Activated T-cell treated with anti-CD3 and anti-CD28 coated beads for 1 hour (primary cell): ENCODE data around the gene DRC7.
"Not testable (repeated sequence)": the region's sequence is repeated elsewhere in the genome, so short reads cannot be mapped to it uniquely, and the experiment has no call there.

Source experiments
- DNase-seq: peaks from one replicate; pipeline ENCODE4 v3.0.0-alpha.2; 2020; ENCODE audit warnings: low read depth

Gene DRC7

DNA sequence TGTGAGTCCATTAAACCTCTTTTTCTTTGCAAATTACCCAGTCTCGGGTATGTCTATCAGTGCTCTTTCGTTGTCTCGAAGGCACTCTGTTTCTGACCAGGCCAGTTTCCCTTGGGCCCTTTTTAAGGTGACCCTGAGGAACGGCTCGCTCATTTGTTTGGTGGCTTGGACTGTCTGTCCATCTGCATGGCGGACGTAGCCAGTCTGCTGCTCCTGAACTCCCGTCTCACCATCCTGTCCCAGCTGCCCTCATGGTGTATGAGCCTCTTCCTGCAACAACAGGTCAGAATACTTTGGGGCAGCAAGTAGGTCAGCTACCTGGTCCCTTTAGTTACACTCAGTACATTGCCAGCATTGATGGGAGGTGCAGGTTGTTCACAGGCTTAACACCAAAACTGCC, 19.0 kb downstream of the DRC7 start:
- DNase-seq = no peak

GRCh38 chr16:57714047-57714446, 19.4 kb downstream of the DRC7 start:
- no peak for DNase-seq

DNA sequence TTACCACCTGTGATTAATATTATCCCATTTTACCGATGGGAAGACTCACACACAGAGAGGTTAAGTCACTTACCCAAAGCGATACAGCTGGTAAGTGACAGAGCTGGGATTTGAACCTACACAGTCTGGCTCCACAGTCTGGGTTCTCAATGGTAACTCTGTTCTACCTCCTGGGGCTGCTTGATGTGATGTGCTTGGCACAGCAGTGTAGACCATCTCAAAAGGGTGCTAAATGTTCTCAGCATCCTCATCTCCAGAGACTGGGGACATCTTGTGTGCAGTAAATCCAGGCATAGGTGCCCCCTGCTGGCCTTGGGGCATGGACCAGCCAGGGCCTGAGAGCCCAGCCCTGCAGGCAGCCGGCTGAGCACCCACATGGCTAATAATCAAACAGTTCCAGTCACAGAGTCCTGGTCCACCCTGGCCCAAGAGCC, 25.6 kb downstream of the DRC7 start:
- DNase-seq = peak; percentile 9

GRCh38 chr16:57721356-57722209, 27.0 kb downstream of the DRC7 start:
- DNase-seq = no peak

- no peak for DNase-seq
Measured at GRCh38 chr16:57722210-57722499, 27.5 kb downstream of the DRC7 start.

DNA sequence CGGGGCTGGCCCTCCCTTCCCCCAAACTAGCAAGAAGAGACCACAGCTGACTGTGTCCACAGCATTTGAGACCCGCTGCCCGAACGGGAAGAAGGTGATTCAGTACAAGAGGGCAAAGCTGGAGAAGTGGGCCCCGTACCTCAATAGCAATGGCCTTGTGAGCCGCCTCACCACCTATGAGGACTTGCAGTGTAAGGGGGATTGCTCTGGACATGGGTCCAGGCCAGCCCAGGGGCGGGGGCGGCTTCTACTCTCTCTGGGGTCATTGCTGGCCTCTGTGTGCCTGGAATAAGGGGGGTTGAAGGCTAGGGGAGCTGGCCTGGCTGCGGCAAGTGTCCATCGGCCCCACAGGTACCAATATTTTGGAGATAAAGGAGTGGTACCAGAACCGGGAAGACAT, 28.0 kb downstream of the DRC7 start:
- DNase-seq = no peak

- DNase-seq = no peak
Measured at GRCh38 chr16:57723170-57723569, 28.6 kb downstream of the DRC7 start.

DNA sequence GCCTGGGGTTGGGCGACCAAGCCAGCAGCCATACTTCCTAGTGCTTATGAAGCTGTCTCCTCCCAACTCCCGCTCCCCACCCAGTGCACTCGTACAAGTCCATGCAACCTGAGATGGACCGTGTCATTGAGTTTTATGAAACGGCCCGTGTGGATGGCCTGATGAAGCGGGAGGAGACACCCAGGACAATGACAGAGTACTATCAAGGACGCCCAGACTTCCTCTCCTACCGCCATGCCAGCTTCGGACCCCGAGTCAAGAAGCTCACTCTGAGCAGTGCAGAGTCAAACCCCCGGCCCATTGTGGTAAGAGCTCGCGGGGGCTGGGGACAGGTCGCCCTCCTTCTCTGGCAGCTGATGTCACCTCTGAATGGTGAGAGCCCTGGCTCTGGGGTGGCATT, 29.9 kb downstream of the DRC7 start:
- no peak for DNase-seq

GRCh38 chr16:57725151-57725550, 30.5 kb downstream of the DRC7 start:
- no peak for DNase-seq

DNA sequence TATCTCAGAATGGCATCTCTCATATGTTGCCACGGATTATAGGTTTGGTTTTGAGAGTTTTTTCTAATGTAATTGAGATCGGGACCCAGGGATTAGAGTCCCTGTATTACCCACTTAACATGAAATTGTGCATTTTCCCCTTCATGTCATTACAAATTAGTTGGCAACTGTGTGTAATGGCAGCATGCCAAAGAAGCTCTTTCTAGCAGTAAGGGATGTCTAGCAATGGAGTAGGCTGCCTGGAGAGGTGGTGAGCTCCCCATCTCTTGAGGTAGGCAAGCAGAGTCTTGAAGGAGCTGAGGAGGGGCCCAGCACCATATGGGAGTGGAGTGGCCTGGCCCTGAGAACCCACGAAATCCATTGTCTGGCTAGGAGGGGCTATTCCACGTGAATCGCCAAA, 30.9 kb downstream of the DRC7 start:
- no peak for DNase-seq

GRCh38 chr16:57725976-57726375, 31.4 kb downstream of the DRC7 start:
- no peak for DNase-seq

- DNase-seq = no peak
Measured at GRCh38 chr16:57726433-57726947, 31.9 kb downstream of the DRC7 start.

GRCh38 chr16:57727610-57728009, 33.0 kb downstream of the DRC7 start:
- no peak for DNase-seq

DNA sequence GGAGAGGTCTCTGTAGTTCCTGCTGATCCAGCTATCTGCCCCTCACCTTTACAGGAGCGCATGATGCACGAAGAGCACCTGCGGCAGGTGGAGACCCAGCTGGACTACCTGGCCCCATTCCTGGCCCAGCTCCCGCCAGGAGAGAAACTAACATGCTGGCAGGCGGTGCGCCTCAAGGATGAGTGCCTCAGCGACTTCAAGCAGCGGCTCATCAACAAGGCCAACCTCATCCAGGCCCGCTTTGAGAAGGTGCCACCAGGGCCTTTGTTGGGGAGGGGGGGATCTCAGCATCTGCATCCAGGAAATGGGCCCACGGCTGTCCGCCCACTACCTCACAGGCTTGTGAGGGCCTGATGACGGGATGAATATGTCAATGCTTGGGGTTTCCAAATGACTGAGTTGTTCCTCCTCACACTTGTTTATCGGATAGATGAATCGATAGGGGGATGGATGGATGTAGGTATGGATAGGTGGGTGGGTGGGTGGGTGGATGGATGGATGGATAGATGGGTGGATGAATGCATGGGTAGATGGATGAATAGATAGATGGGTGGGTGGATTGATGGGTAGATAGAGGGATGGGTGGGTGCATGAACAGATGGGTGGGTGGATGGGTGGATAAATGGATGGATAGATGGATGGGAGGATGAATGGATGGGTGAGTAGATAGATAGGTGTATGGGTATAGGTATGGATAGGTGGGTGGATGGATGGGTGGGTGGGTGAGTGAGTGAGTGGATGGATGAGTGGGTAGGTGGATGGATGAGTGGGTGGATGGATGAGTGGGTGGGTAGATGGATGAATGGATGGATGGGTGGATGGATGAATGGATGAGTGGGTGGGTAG, 34.0 kb downstream of the DRC7 start:
- no peak for DNase-seq

- no peak for DNase-seq
Measured at GRCh38 chr16:57729182-57729484, 34.5 kb downstream of the DRC7 start.

DNA sequence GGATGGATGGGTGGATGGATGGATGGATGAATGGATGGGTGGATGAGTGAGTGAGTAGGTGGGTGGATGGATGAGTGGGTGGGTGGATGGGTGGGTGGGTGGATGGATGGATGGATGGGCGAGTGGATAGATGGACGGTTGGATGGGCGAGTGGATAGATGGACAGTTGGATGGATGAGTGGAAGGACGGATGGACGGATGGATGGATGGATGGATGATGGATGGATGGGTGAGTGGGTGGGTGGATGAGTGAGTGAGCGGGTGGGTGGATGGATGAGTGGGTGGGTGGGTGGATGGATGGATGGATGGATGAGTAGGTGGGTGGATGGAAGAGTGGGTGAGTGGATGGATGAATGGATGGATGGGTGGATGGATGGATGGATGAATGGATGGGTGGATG, 35.2 kb downstream of the DRC7 start:
- DNase-seq = not testable (repeated sequence)

- DNase-seq = no peak
Measured at GRCh38 chr16:57730771-57731730, 36.4 kb downstream of the DRC7 start.

- no peak for DNase-seq
Measured at GRCh38 chr16:57732037-57732436, 37.4 kb downstream of the DRC7 start.

GRCh38 chr16:57732714-57733113, 38.1 kb downstream of the DRC7 start:
- no peak for DNase-seq

GRCh38 chr16:57734308-57734924, 39.8 kb downstream of the DRC7 start:
- no peak for DNase-seq

- DNase-seq = peak; percentile 94
Measured at GRCh38 chr16:57734925-57735754, 40.5 kb downstream of the DRC7 start.
